Measurements from ENCODE around the gene MARCHF3.

MARCHF3 gene

DNA sequence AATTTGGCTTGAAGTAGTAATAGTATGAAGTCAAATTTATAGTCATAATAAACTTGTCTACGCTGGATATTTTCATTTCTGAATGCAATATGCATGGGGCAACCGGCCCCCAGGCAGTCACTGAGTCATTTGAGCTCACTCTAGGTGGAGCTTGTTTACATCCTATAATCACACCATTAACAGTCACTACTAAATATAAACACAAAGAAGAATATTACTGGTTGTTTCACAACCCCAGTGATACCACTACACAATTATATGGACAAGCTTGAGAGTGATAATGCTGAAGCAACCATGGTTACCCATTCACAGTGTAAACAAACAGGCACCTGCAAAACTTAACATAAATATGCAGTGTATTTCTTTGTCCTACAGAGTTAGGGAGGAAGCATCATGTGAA lies 68.7 kb downstream of the MARCHF3 start:
- TF ChIP-seq LEF1 (IDR thresholded peaks at IDR 0.05; ENCODE audit: borderline replicate concordance) (no peak), FOXK2 (IDR thresholded peaks at IDR 0.05) (no peak), ARNT (IDR thresholded peaks at IDR 0.05) (no peak), SP1 (IDR thresholded peaks at IDR 0.05) (no peak), HDGF (IDR thresholded peaks at IDR 0.05; ENCODE audit: borderline replicate concordance) (no peak), ZNF384 (IDR thresholded peaks at IDR 0.05) (no peak), BHLHE40 (IDR thresholded peaks at IDR 0.05; ENCODE audit: borderline replicate concordance) (no peak), TARDBP (IDR thresholded peaks at IDR 0.05) (no peak), CTBP1 (IDR thresholded peaks at IDR 0.05; ENCODE audit: borderline replicate concordance) (no peak)

GRCh38 chr5:126961128-126961527 lies 69.2 kb downstream of the MARCHF3 start:
- no peak for DNase-seq (ENCODE audit: extremely low spot score)
- CTCF ChIA-PET: no interaction called here
- TF ChIP-seq FOXM1 (IDR thresholded peaks at IDR 0.05; ENCODE audit: borderline replicate concordance) (no peak), TARDBP (IDR thresholded peaks at IDR 0.05) (no peak), ZNF384 (IDR thresholded peaks at IDR 0.05) (no peak), BHLHE40 (IDR thresholded peaks at IDR 0.05; ENCODE audit: borderline replicate concordance) (no peak), FOXK2 (IDR thresholded peaks at IDR 0.05) (no peak), NFRKB (IDR thresholded peaks at IDR 0.05) (no peak), FOXA1 (IDR thresholded peaks at IDR 0.05) (no peak), HDGF (IDR thresholded peaks at IDR 0.05; ENCODE audit: borderline replicate concordance) (no peak), LEF1 (IDR thresholded peaks at IDR 0.05; ENCODE audit: borderline replicate concordance) (no peak), ARNT (IDR thresholded peaks at IDR 0.05) (no peak), ELF4 (IDR thresholded peaks at IDR 0.05) (no peak), SUZ12 (IDR thresholded peaks at IDR 0.05) (no peak), SP1 (IDR thresholded peaks at IDR 0.05) (no peak)
- TF ChIP-seq, protein P1, sequence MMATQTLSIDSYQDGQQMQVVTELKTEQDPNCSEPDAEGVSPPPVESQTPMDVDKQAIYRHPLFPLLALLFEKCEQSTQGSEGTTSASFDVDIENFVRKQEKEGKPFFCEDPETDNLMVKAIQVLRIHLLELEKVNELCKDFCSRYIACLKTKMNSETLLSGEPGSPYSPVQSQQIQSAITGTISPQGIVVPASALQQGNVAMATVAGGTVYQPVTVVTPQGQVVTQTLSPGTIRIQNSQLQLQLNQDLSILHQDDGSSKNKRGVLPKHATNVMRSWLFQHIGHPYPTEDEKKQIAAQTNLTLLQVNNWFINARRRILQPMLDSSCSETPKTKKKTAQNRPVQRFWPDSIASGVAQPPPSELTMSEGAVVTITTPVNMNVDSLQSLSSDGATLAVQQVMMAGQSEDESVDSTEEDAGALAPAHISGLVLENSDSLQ (IDR thresholded peaks at IDR 0.05): no peak
- POLR2A ChIA-PET: no interaction called here

More for the DNA sequence above, 68.7 kb downstream of the MARCHF3 start:
- ChIA-PET POLR2A (no interaction called here), CTCF (no interaction called here)
- DNase-seq (ENCODE audit: extremely low spot score): no peak

- no peak for TF ChIP-seq SP1 (IDR thresholded peaks at IDR 0.05)
- no peak for TF ChIP-seq HDGF (IDR thresholded peaks at IDR 0.05; ENCODE audit: borderline replicate concordance)
- no peak for TF ChIP-seq FOXM1 (IDR thresholded peaks at IDR 0.05; ENCODE audit: borderline replicate concordance)
- no peak for TF ChIP-seq CTBP1 (IDR thresholded peaks at IDR 0.05; ENCODE audit: borderline replicate concordance)
- TF ChIP-seq BHLHE40 (IDR thresholded peaks at IDR 0.05; ENCODE audit: borderline replicate concordance): no peak
- TF ChIP-seq, protein P1 (IDR thresholded peaks at IDR 0.05): no peak
- TF ChIP-seq LEF1 (IDR thresholded peaks at IDR 0.05; ENCODE audit: borderline replicate concordance): no peak
- no peak for TF ChIP-seq ELF4 (IDR thresholded peaks at IDR 0.05)
- TF ChIP-seq NFRKB (IDR thresholded peaks at IDR 0.05): no peak
- no peak for TF ChIP-seq ZNF384 (IDR thresholded peaks at IDR 0.05)
- TF ChIP-seq FOXK2 (IDR thresholded peaks at IDR 0.05): no peak
- TF ChIP-seq FOXA1 (IDR thresholded peaks at IDR 0.05): no peak
- no peak for TF ChIP-seq ARNT (IDR thresholded peaks at IDR 0.05)
- TF ChIP-seq SUZ12 (IDR thresholded peaks at IDR 0.05): no peak
- no peak for TF ChIP-seq TARDBP (IDR thresholded peaks at IDR 0.05)
- TF ChIP-seq L3MBTL2 (conservative IDR thresholded peaks at IDR 0.05): no peak
- no peak for DNase-seq (ENCODE audit: extremely low spot score)
- ChIA-PET POLR2A (no interaction called here), CTCF (no interaction called here)
Measured at GRCh38 chr5:126959188-126959587, 71.2 kb downstream of the MARCHF3 start.

DNA sequence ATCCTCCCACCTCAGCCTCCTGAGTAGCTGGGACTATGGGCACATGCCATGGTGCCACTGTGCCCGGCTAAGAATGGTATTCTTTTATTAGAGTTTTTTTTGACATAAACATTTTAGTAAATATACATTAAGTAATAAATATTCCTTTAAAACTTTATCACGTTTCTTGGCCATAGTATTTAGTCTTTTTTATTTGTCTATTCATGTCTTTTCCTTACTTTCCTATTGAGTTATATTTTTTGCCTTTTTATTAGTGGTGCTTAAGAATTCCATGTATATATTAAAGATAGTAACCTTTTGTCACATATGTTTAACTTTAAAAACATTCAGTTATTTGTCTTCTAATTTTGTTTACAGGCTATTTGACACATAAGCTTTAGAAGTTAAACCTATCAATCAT lies 73.4 kb downstream of the MARCHF3 start:
- TF ChIP-seq ZNF384 (IDR thresholded peaks at IDR 0.05) (no peak), ELF4 (IDR thresholded peaks at IDR 0.05) (no peak), ARNT (IDR thresholded peaks at IDR 0.05) (no peak), LEF1 (IDR thresholded peaks at IDR 0.05; ENCODE audit: borderline replicate concordance) (no peak), SP1 (IDR thresholded peaks at IDR 0.05) (no peak), FOXM1 (IDR thresholded peaks at IDR 0.05; ENCODE audit: borderline replicate concordance) (no peak), HDGF (IDR thresholded peaks at IDR 0.05; ENCODE audit: borderline replicate concordance) (no peak), BHLHE40 (IDR thresholded peaks at IDR 0.05; ENCODE audit: borderline replicate concordance) (no peak), FOXK2 (IDR thresholded peaks at IDR 0.05) (no peak), TARDBP (IDR thresholded peaks at IDR 0.05) (no peak), SUZ12 (IDR thresholded peaks at IDR 0.05) (no peak), CTBP1 (IDR thresholded peaks at IDR 0.05; ENCODE audit: borderline replicate concordance) (no peak), FOXA1 (IDR thresholded peaks at IDR 0.05) (no peak), NFRKB (IDR thresholded peaks at IDR 0.05) (no peak), L3MBTL2 (conservative IDR thresholded peaks at IDR 0.05) (no peak)
- TF ChIP-seq, protein P1 (IDR thresholded peaks at IDR 0.05): no peak
- CTCF ChIA-PET: no interaction called here
- POLR2A ChIA-PET: no interaction called here
- no peak for DNase-seq (ENCODE audit: extremely low spot score)

DNA sequence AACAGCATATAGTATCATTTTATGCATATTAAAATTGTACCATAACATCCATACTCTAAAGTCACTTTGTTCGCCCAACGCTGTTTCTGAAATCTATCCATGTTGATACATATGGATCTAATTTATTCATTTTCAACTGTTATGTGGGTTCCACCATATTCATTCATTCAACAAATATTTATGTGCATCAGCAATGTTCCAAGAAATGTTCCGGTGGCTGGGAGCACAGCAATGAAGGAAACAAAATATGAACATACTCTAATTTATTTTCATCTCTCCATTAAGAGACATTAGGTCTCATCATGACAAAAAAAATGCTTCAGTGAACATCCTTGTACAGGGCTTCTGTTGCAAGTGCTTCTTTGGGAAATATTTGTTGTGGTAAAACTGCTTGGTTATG lies 75.4 kb downstream of the MARCHF3 start:
- POLR2A ChIA-PET: no interaction called here

DNA sequence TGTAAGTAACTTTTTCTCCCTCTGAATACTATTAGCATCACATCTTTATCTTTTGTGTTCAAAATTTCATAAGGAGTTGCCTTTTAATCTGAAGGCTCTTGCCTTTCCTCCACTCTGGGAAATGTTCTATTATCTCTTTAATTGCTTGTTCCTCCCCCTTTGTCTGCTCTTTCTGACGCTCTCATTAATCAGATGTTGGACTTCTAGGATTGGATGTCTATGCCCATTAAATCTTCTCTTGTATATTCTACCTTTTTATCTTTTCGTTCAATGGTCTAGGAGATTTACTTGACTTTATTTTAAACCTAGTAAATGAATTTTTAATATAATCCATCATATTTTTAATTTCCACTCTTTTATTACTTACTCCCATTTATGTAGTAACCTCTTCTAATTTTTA lies 76.7 kb downstream of the MARCHF3 start:
- no peak for TF ChIP-seq HDGF (IDR thresholded peaks at IDR 0.05; ENCODE audit: borderline replicate concordance)
- TF ChIP-seq BHLHE40 (IDR thresholded peaks at IDR 0.05; ENCODE audit: borderline replicate concordance): no peak
- no peak for TF ChIP-seq SP1 (IDR thresholded peaks at IDR 0.05)
- TF ChIP-seq ZNF384 (IDR thresholded peaks at IDR 0.05): no peak
- TF ChIP-seq, protein P1 (IDR thresholded peaks at IDR 0.05): no peak
- no peak for TF ChIP-seq CTBP1 (IDR thresholded peaks at IDR 0.05; ENCODE audit: borderline replicate concordance)
- no peak for TF ChIP-seq L3MBTL2 (conservative IDR thresholded peaks at IDR 0.05)
- DNase-seq (ENCODE audit: extremely low spot score): no peak
- ChIA-PET CTCF (no interaction called here), POLR2A (no interaction called here)

More for the DNA sequence above, 75.4 kb downstream of the MARCHF3 start:
- no peak for TF ChIP-seq SUZ12 (IDR thresholded peaks at IDR 0.05)
- no peak for TF ChIP-seq LEF1 (IDR thresholded peaks at IDR 0.05; ENCODE audit: borderline replicate concordance)
- no peak for DNase-seq (ENCODE audit: extremely low spot score)
- CTCF ChIA-PET: no interaction called here
